ENCODE results near the gene MGAT5. TPM values are rescaled to one million over a fixed set of nuclear protein-coding genes. Genes with fewer than 3 reads are reported as not detected.
A peak's percentile ranks its signal among the peaks of the same experiment; 100 is the strongest.

The MGAT5 gene
- total RNA-seq, 2 experiments from 2014 or later: 60.8 to 68.0 TPM

DNA sequence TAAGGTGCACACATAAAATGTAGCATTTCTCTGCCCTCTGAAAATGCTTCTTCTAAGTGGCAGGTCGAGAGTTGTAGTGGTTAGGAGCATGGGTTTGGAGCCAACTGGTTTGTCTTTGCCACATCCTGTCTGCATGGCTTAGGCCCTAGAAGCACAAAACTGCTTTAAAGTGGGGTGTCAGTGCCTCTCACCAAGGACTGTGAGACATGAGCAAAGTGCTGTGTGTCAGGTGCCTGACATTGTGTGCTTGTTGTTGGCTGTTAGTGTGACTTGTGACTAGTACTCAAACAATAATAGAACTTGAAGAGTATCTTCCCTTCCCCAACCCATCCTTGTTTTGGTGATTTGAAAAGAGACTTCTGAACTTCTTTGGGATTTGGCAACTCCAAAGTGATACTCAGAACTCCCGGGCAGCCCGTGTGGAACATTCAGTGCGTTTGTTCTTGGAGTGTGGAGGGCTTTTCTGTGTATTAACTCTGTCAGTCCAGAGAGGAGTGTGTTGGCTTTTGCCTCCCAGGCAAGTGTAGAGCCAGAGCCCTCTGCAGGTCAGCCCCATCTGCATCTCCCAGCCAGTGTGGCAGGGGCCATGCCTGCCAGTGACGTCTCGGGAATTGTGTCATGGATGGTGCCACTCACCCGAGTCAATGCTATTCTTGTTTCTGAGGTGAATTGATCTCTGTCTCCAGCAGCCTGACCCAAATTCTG is 5.0 kb downstream of the MGAT5 start:
- ChIA-PET CTCF (ENCODE audit: unreplicated experiment) (no interaction called here), POLR2A (interaction anchor here (0.9 to 7.5 kb wide), 3 partner anchors 12 to 153 kb away, joined by 5 to 115 read pairs (median 6); no protein-coding TSS in a partner anchor)
- Histone ChIP-seq H3K79me2 (ENCODE audit: insufficient read depth, low read depth, low read length) (peaks cover 90% of the 10 kb centered on the region), H3K9me3 (ENCODE audit: low read length) (no peaks in the 10 kb centered on the region), H3K4me3 (ENCODE audit: low read depth, low read length, poor library complexity, severe bottlenecking) (peak overlapping the region; percentile 6), H3K9me2 (ENCODE audit: insufficient read depth, low read length) (no peaks in the 10 kb centered on the region), H3K4me1 (ENCODE audit: insufficient read depth, low read length, poor library complexity, severe bottlenecking) (peaks cover 100% of the 10 kb centered on the region), H4K20me1 (ENCODE audit: insufficient read depth, low read length) (no peaks in the 10 kb centered on the region), H3K36me3 (ENCODE audit: insufficient read depth, low read length) (peaks cover 16% of the 10 kb centered on the region), H3K4me2 (ENCODE audit: low read length) (peak overlapping the region; percentile 80), H2AFZ (ENCODE audit: low read length) (no peak overlapping the region), H3K27ac (ENCODE audit: low read depth, low read length, poor library complexity, severe bottlenecking) (peak overlapping the region; percentile 91)
- no TSS peak for BruUV-seq (replicated peaks)
- intact Hi-C loops (cut with micrococcal nuclease; ENCODE audit: unreplicated experiment): no loop called here
- peak; percentile 73 for DNase-seq (ENCODE audit: low spot score)
- TF ChIP-seq EZH2phosphoT487 (IDR thresholded peaks at IDR 0.05; ENCODE audit: borderline replicate concordance, low read depth, low read length): no peak
- peak; percentile 41; the same call in 1 of the 2 replicates for TF ChIP-seq CTCF (conservative IDR thresholded peaks at IDR 0.05; ENCODE audit: low read length)

DNA sequence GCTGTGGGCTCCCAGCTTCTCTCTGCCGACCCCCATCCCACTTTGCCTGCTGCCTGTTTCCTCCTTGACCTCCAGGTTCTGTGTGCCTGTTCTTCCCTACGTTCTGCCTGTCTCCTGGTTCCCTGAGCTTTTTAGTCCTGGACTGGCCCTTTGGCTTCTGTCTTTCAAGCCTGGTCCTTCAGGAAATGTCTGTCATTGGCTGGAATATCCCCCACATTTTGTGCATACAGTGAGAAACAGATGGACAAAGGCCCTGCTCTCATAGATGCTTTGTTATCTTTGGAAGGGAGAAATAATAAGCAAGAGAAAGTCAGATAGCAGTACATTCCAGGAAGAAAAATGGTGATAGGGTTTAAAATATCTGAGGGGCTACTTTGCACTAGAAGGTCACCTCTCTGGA is 5.7 kb downstream of the MGAT5 start:
- Histone ChIP-seq H2AFZ (ENCODE audit: low read length) (no peak overlapping the region), H3K9me2 (ENCODE audit: insufficient read depth, low read length) (no peaks in the 10 kb centered on the region), H3K4me3 (ENCODE audit: low read depth, low read length, poor library complexity, severe bottlenecking) (no peak overlapping the region), H4K20me1 (ENCODE audit: insufficient read depth, low read length) (no peaks in the 10 kb centered on the region), H3K4me2 (ENCODE audit: low read length) (peak overlapping the region; percentile 80), H3K36me3 (ENCODE audit: insufficient read depth, low read length) (peaks cover 13% of the 10 kb centered on the region), H3K79me2 (ENCODE audit: insufficient read depth, low read depth, low read length) (peaks cover 89% of the 10 kb centered on the region), H3K9me3 (ENCODE audit: low read length) (no peaks in the 10 kb centered on the region), H3K4me1 (ENCODE audit: insufficient read depth, low read length, poor library complexity, severe bottlenecking) (peaks cover 98% of the 10 kb centered on the region), H3K27ac (ENCODE audit: low read depth, low read length, poor library complexity, severe bottlenecking) (peak overlapping the region; percentile 91)
- CTCF ChIA-PET (ENCODE audit: unreplicated experiment): no interaction called here
- no TSS peak for BruUV-seq (replicated peaks)
- intact Hi-C loops (cut with micrococcal nuclease; ENCODE audit: unreplicated experiment): no loop called here
- TF ChIP-seq EZH2phosphoT487 (IDR thresholded peaks at IDR 0.05; ENCODE audit: borderline replicate concordance, low read depth, low read length): no peak
- TF ChIP-seq CTCF (conservative IDR thresholded peaks at IDR 0.05; ENCODE audit: low read length): no peak
- DNase-seq (ENCODE audit: low spot score): no peak
- POLR2A ChIA-PET: interaction anchor here (0.9 to 7.5 kb wide), 4 partner anchors 13 to 152 kb away, joined by 3 to 115 read pairs (median 6); no protein-coding TSS in a partner anchor

- no peaks in the 10 kb centered on the region for H3K9me2 ChIP-seq (ENCODE audit: insufficient read depth, low read length)
- H4K20me1 ChIP-seq (ENCODE audit: insufficient read depth, low read length): no peaks in the 10 kb centered on the region
- peaks cover 89% of the 10 kb centered on the region for H3K79me2 ChIP-seq (ENCODE audit: insufficient read depth, low read depth, low read length)
- TF ChIP-seq EZH2phosphoT487 (IDR thresholded peaks at IDR 0.05; ENCODE audit: borderline replicate concordance, low read depth, low read length) (no peak), CTCF (conservative IDR thresholded peaks at IDR 0.05; ENCODE audit: low read length) (no peak)
- no peaks in the 10 kb centered on the region for H3K9me3 ChIP-seq (ENCODE audit: low read length)
- H3K27ac ChIP-seq (ENCODE audit: low read depth, low read length, poor library complexity, severe bottlenecking): peak overlapping the region; percentile 91
- no peak for DNase-seq (ENCODE audit: low spot score)
- ChIA-PET CTCF (ENCODE audit: unreplicated experiment) (no interaction called here), POLR2A (interaction anchor here (0.9 to 7.5 kb wide), 5 partner anchors 9 to 151 kb away, joined by 3 to 115 read pairs (median 6); no protein-coding TSS in a partner anchor)
- H3K4me2 ChIP-seq (ENCODE audit: low read length): peak overlapping the region; percentile 80
- H3K36me3 ChIP-seq (ENCODE audit: insufficient read depth, low read length): peaks cover 12% of the 10 kb centered on the region
- intact Hi-C loops (cut with micrococcal nuclease; ENCODE audit: unreplicated experiment): no loop called here
- H3K4me1 ChIP-seq (ENCODE audit: insufficient read depth, low read length, poor library complexity, severe bottlenecking): peaks cover 98% of the 10 kb centered on the region
- no TSS peak for BruUV-seq (replicated peaks)
- no peak overlapping the region for H3K4me3 ChIP-seq (ENCODE audit: low read depth, low read length, poor library complexity, severe bottlenecking)
- H2AFZ ChIP-seq (ENCODE audit: low read length): no peak overlapping the region
These were observed 6.1 kb downstream of the MGAT5 start for GRCh38 chr2:134259994-134260393.
